H1 (cell line): ENCODE results near the gene RBL1.

Source experiments
- ASH2L ChIP-seq: fragments of 200-600, 300-600 bp; sonication (generic); IDR thresholded peaks from one replicate; pipeline ENCODE4 v1.7.1; 2017; ENCODE audit warnings: low read length
- CBX5 ChIP-seq: fragments of 300-800, 300-1000 bp; sonication (generic); IDR thresholded peaks from 2 replicates; pipeline ENCODE4 v1.7.1; 2016; ENCODE audit warnings: antibody characterized with exemption, low read length, low read depth
- CEBPB ChIP-seq: IDR thresholded peaks from 2 replicates; pipeline ENCODE4 v1.6.1; 2012; ENCODE audit warnings: low read depth, low read length
- E2F6 ChIP-seq: IDR thresholded peaks from 2 replicates; pipeline ENCODE4 v1.6.1; 2012; ENCODE audit warnings: inconsistent platforms
- EGR1 ChIP-seq: IDR thresholded peaks from 2 replicates; pipeline ENCODE4 v1.6.1; 2011; ENCODE audit warnings: low read depth, low read length, borderline replicate concordance
- EP300 ChIP-seq, 2 experiments: IDR thresholded peaks; 1 replicate in 1 of 2; 2 replicates in 1 of 2; pipeline ENCODE4 v1.6.1; 2011 to 2012; ENCODE audit warnings: low read depth in 2 of 2, low read length in 2 of 2, mild to moderate bottlenecking in 2 of 2, borderline replicate concordance in 1 of 2, inconsistent platforms in 1 of 2, moderate library complexity in 1 of 2
- GABPA ChIP-seq: IDR thresholded peaks from 2 replicates; pipeline ENCODE4 v1.6.1; 2011; ENCODE audit warnings: mild to moderate bottlenecking, low read length, moderate library complexity, borderline replicate concordance; ENCODE audit not compliant: insufficient read depth
- HDAC6 ChIP-seq: IDR thresholded peaks from one replicate; pipeline ENCODE4 v1.7.1; 2012; ENCODE audit warnings: low read depth, mild to moderate bottlenecking, inconsistent platforms, low read length, moderate library complexity
- MAX ChIP-seq: IDR thresholded peaks from 2 replicates; pipeline ENCODE4 v1.6.1; 2012; ENCODE audit warnings: inconsistent platforms
- POLR2AphosphoS5 ChIP-seq: IDR thresholded peaks from 2 replicates; pipeline ENCODE4 v1.6.1; 2011; ENCODE audit warnings: low read depth, low read length
- TAF1 ChIP-seq: IDR thresholded peaks from 2 replicates; pipeline ENCODE4 v1.6.1; 2011; ENCODE audit warnings: mild to moderate bottlenecking, low read depth, low read length
- TAF7 ChIP-seq: optimal IDR thresholded peaks from 2 replicates; pipeline ENCODE3; 2011; ENCODE audit warnings: low read depth, mild to moderate bottlenecking, inconsistent platforms, low read length, moderate library complexity, borderline replicate concordance
- TF ChIP-seq, protein P1 (sequence below), 3 experiments: IDR thresholded peaks; 1 replicate in 2 of 3; 2 replicates in 1 of 3; pipeline versions ENCODE4 v1.5.1 to v1.6.1; 2011; ENCODE audit warnings: low read length in 3 of 3, mild to moderate bottlenecking in 3 of 3, inconsistent platforms in 2 of 3, low read depth in 1 of 3, moderate library complexity in 1 of 3; ENCODE audit not compliant: insufficient read depth in 1 of 3; ENCODE audit errors: control extremely low read depth in 1 of 3

DNA sequence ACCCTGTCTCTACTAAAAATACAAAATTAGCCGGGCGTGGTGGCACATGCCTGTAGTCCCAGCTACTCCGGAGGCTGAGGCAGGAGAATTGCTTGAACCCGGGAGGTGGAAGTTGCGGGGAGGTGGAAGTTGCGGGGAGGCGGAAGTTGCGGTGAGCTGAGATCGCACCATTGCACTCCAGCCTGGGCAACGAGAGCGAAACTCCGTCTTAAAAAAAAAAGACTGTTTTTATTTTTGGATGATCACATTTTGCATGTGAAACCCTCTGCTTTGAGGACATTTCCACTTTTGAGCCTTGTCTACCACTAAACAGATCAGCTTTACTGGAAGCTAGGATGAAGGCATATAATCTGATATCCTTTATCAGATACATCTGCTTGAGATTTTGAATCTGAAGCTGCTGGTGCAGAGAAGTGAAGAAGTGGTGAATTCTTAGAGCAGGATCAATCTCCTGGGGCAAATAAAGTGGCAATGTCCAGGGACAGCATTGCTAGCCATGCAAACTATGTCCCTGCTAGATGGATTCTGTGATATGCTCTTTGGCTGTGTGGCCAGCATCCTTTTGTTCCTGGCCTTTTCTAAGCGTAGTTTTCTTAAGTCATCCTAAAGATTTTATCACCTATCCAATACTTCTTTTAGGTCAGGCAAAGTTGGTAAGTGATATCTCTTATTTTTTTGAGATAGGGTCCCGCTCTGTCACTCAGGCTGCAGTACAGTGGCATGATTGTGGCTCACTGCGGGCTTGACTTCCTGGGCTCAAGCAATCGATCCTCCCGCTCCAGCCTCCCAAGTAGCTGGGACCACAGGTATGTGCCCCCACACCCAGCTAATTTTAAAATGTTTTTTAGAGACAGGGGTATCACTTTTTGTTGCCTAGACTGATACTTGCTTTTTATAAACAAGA lies 23.3 kb downstream of the RBL1 start:
- TF ChIP-seq, protein P1, sequence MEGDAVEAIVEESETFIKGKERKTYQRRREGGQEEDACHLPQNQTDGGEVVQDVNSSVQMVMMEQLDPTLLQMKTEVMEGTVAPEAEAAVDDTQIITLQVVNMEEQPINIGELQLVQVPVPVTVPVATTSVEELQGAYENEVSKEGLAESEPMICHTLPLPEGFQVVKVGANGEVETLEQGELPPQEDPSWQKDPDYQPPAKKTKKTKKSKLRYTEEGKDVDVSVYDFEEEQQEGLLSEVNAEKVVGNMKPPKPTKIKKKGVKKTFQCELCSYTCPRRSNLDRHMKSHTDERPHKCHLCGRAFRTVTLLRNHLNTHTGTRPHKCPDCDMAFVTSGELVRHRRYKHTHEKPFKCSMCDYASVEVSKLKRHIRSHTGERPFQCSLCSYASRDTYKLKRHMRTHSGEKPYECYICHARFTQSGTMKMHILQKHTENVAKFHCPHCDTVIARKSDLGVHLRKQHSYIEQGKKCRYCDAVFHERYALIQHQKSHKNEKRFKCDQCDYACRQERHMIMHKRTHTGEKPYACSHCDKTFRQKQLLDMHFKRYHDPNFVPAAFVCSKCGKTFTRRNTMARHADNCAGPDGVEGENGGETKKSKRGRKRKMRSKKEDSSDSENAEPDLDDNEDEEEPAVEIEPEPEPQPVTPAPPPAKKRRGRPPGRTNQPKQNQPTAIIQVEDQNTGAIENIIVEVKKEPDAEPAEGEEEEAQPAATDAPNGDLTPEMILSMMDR (IDR thresholded peaks at IDR 0.05; ENCODE audit: control extremely low read depth in 1 of 3, insufficient read depth in 1 of 3, low read depth in 1 of 3, low read length in 3 of 3) = no peak
- TF ChIP-seq TAF7 (no peak), E2F6 (no peak), CBX5 (no peak), ASH2L (no peak), POLR2AphosphoS5 (no peak), HDAC6 (no peak), TAF1 (no peak), EP300 (IDR thresholded peaks at IDR 0.05; ENCODE audit: borderline replicate concordance in 1 of 2, low read depth in 2 of 2, low read length in 2 of 2) (no peak), CEBPB (no peak), MAX (no peak), EGR1 (no peak), GABPA (no peak)
